RWPE1 (cell line): ENCODE measurements around the gene MEDAG.

Experiments used
- CTCF ChIA-PET: fragments of 350-600 bp; sonication (Branson Sonifier 250); formaldehyde crosslinking; extraction: SDS; loops from one replicate; lab custom pipeline; 2021; lab: Yijun Ruan, JAX
- POLR2A ChIA-PET: fragments of 400-600 bp; formaldehyde crosslinking; extraction: SDS; loops from one replicate; lab custom pipeline; 2020; ENCODE audit warnings: antibody characterized with exemption; ENCODE audit not compliant: low non-redundant PET; lab: Yijun Ruan, JAX
- DNase-seq: peaks from one replicate; pipeline ENCODE4 v3.0.0; 2012; ENCODE audit warnings: low spot score
- H3K27ac ChIP-seq: fragments of 450-650 bp; 2 replicates; pipeline ENCODE4 v1.5.1; 2017
- TF ChIP-seq, protein P1 (sequence below): fragments of 450-650 bp; conservative IDR thresholded peaks from 2 replicates; pipeline ENCODE4 v1.5.1; 2017; ENCODE audit warnings: low read depth, mild to moderate bottlenecking

Gene MEDAG

DNA sequence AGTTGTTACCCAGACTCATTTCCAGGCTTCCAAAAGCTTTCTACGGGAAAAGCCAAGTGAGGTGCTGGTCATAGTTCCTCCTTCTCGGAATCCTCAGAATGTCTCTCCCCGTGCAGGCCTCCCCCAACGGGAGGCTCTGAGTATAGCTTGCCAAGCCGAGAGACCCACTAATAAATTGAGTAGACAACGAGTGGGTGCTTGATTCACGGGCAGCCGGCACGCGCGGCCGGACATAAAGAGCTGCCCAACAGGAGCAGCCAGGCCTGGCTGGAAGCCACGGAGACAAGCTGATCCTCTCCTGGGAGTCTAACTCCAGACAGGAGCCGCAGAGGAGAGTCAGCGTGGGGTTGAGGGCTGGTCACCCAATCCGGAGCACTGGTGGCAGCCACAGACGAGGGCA, 43.4 kb upstream of the MEDAG start:
- TF ChIP-seq, protein P1, sequence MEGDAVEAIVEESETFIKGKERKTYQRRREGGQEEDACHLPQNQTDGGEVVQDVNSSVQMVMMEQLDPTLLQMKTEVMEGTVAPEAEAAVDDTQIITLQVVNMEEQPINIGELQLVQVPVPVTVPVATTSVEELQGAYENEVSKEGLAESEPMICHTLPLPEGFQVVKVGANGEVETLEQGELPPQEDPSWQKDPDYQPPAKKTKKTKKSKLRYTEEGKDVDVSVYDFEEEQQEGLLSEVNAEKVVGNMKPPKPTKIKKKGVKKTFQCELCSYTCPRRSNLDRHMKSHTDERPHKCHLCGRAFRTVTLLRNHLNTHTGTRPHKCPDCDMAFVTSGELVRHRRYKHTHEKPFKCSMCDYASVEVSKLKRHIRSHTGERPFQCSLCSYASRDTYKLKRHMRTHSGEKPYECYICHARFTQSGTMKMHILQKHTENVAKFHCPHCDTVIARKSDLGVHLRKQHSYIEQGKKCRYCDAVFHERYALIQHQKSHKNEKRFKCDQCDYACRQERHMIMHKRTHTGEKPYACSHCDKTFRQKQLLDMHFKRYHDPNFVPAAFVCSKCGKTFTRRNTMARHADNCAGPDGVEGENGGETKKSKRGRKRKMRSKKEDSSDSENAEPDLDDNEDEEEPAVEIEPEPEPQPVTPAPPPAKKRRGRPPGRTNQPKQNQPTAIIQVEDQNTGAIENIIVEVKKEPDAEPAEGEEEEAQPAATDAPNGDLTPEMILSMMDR = no peak
- ChIA-PET POLR2A (no interaction called here), CTCF (no interaction called here)
- H3K27ac ChIP-seq = no peak overlapping the region
- DNase-seq = no peak

DNA sequence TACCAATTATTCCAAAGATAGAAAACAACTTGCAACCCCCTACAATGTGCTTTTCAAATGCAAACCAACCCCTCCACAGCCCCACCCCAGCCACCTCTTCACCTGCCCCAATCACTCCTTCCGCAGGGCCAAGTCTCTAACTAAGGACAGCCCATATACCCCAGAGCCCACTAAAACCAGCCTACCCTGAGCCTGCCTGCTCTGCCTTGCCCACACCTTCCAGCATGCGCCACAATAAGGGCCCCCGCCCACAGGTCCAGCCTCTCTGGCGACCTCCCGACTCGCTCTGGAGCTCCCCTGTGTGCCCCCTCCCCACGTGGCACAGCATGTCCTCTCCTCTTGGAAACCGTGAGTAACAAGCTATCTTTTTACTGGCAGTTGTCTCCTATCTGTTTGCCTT, 42.8 kb upstream of the MEDAG start:
- POLR2A ChIA-PET = no interaction called here
- TF ChIP-seq, protein P1 = no peak
- CTCF ChIA-PET = no interaction called here
- DNase-seq = no peak
- no peak overlapping the region for H3K27ac ChIP-seq

DNA sequence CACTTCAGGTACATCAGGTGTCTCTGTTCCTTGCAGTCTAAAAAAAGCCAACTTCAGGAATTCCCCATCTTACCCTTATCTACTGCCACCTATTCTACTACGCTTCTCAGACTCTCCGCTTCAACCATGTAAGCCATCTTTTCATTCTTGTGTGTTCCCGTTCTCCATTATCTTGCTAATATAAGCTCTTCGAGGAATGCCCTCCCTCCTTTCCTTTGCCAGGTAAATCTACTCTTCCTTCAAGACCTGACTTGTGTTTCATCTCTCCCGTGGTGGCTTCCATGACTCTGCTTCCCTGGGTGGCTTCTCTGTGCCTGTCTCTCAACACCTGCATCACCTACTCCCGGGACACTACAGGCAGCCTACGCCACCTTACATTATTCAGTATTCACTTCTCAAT, 42.3 kb upstream of the MEDAG start:
- peak overlapping the region; percentile 74; the same call in 1 of the 2 replicates for H3K27ac ChIP-seq
- no peak for DNase-seq
- TF ChIP-seq, protein P1 = no peak
- CTCF ChIA-PET = no interaction called here
- POLR2A ChIA-PET = no interaction called here

DNA sequence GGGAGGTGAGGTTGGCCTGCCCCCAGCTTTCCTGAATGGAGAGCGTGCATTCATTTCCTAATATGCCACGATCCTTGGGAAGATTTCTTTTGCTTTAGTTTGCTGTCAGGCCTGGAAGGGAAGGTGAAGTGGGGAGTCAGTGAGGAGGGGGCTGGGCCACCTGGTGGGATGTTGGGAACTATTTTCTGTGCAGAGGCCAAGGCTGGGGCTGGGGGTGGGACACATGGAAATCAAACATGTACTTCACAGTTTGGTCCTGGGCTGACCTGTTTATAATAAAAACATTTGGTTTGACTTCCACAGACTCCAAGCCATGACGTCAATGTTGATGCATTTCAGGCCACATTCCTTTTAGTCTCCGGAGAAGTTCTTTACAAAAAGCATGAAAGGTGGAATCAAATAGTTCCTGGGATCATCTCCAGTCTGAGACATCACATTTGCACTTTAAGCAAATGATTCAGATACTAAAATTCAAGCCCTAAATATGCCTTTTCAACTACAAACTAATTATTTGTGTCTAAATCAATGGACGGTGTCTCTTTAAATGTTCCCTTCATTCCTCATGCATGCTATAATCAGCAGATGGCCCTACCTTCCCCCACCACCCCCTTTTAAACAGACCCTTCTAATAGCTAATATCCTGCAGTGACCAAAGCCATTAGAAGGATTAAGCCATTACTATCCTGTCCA, 41.5 kb upstream of the MEDAG start:
- TF ChIP-seq, protein P1 = no peak
- CTCF ChIA-PET = interaction anchor here (0.6 to 2.0 kb wide), 9 partner anchors 8 to 256 kb away, joined by 3 to 11 read pairs (median 5); no protein-coding TSS in a partner anchor
- POLR2A ChIA-PET = no interaction called here
- no peak for DNase-seq
- H3K27ac ChIP-seq = peak overlapping the region; percentile 80

DNA sequence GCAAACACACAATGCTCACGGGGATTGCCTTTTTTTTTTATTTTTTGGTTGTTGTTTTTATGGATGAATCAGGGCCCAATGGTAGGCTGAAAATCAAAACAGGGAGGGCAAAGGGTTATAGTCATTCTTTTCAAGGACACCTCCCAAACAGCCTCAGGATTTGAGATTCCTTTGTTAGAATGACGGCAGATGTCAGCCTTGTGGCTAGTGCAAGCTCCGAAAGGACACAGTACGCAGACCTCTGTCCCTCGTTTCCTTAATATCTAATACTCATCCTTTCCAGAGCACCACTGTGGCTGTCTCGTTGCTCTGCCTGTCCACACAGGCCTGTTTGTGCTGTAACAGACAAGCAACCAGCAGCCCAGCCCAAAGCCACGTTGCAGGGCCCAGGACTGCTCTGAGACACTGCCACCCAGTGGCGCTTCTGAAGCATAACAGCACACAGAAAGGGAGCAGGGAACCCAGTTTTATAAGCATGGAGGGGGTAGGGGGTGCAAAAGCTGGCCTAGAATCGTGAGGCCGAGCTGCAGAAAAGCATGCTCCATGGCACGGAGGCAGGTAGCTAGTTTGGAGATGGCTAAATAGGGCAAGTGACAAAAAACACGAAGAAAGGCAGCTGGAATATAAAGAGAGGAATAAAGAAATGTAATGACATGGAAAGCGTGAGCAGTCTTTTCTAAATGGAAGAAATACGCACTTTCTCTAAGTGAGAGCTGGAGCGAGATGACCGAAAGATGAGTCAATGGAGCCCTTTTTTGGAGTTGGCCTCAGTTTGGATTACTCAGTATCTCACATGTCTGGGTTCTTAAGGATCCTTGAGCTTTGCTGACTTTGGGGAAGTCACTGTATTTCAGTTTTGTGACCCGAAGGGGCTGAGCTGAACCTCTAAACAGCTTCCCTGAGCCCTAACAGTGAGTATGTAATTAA, 40.7 kb upstream of the MEDAG start:
- peak overlapping the region; percentile 80 for H3K27ac ChIP-seq
- DNase-seq = peak; percentile 80
- ChIA-PET CTCF (interaction anchor here (0.6 to 2.0 kb wide), 22 partner anchors 9 to 557 kb away, joined by 3 to 11 read pairs (median 4); no protein-coding TSS in a partner anchor), POLR2A (no interaction called here)
- TF ChIP-seq, protein P1 = peak; percentile 95

DNA sequence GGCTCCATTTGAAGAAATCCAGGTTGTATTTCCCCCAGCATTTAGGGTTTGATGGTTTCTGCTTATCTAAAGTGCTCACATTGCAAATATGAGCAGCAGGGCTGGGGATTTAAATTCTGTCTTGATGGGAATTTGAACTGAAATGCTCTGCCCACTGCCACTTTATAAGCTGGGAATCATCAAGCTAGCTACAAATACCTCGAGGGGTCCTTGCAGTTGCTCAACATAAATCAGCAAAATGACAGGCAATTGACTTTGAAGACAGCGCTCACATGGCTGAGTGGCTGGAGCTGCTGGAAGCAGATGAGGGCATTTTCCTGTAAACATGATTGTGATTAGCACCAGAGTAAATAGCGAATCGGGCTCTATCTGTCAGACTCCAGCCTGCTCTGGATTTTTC, 39.4 kb upstream of the MEDAG start:
- CTCF ChIA-PET = interaction anchor here (0.6 to 2.0 kb wide), 4 partner anchors 50 to 178 kb away, joined by 3 to 11 read pairs (median 4); no protein-coding TSS in a partner anchor

More for the DNA sequence above, 39.4 kb upstream of the MEDAG start:
- no peak for DNase-seq
- TF ChIP-seq, protein P1 = no peak
- no peak overlapping the region for H3K27ac ChIP-seq
- POLR2A ChIA-PET = no interaction called here
